ENCODE results near the gene MYBL2.
"Not testable (repeated sequence)": the region's sequence is repeated elsewhere in the genome, so short reads cannot be mapped to it uniquely, and the experiment has no call there.

Gene MYBL2

DNA sequence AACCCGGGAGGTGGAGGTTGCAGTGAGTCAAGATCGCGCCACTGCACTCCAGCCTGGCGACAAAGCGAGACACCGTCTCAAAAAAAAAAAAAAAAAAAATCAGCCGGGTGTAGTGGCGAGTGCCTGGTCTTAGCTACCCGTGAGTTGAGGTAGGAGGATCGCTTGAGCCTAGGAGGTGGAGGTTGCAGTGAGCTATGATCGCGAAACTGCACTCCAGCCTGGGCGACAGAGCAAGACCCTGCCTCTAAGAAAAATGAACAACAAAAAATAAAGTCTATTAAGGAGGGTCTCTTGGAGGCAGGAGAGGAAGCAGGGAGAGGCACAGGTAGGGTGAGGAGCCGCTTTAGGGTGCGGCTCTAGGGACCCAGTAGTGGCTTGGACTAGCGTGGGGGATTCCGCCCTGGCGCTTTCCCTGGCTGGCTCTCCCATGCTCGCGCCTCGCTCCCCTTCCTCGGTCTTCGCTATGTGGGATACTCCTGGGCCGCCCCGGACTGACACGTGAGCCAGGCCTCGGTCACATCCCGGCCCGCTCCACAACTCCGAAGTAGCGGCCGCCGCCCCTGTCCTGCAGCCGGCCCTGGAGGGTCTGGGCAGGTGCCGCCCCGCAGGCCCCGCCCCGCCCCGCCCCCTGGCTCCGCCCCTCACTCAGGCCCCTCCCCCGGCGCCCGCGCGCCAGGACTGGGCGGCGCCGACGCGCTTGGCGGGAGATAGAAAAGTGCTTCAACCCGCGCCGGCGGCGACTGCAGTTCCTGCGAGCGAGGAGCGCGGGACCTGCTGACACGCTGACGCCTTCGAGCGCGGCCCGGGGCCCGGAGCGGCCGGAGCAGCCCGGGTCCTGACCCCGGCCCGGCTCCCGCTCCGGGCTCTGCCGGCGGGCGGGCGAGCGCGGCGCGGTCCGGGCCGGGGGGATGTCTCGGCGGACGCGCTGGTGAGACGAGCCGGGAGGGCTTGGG, at the start of gene MYBL2:
MYBL2 (plus strand) TSS at position 739 of the 953 bp plus-strand sequence; CDS start at position 909, 170 bp downstream.
- peak; percentile 38 for DNase-seq (ENCODE audit: low read depth)

DNA sequence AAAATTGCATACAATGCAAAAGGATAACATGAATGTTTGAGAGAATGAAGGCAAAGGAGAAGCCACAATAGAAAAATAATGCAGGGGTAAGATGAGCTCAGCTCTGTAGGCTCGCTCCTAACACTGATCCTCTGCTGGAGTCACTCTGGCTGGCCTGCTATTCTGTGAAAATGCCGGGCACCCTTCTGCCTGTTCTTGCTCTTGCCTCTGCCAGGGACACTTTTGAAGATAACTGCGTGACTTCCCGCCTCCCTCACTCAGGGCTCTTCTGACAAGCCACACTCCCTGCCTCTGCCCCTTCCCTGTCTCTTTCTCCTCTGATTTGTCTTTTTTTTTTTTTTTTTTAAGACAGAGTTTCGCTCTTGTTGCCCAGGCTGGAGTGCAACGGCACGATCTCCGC, 35.3 kb upstream of the MYBL2 start:
- no peak for DNase-seq (ENCODE audit: low read depth)

DNA sequence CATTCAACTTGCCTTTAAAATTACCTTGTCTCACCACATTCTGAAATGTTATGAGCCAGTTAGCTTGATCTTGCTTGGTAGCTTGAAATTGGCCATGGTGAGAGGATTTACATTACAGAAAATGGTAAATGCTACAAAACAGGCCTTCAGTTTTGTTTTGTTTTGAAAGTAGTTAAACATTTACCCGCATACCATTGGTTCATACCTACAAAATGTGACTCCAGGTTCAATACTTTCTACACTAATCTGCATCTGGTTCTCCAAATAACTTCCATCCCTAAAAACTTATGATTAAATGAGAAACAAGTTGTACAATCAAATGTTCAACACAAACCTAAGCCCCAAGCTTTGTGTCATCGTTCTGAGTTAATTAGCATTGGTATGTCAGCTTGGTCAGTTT, 30.5 kb upstream of the MYBL2 start:
- no peak for DNase-seq (ENCODE audit: low read depth)

DNA sequence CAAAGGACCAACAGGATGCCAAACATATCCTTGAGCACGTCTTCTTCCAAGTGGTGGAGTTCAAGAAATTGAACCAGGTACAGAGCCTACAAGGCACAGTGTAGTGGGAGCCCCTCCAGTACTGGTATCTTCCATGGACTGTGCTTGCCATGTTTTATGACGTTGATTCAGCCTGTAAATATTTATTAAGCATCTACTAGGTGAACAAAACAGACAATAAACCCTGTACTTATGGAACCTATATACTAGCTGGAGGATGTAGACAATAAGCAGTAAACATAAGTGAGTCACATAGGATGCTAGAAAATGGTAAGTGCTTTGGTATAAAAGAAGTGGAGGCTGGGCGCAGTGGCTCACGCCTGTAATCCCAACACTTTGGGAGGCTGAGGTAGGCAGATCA, 24.4 kb upstream of the MYBL2 start:
- no peak for DNase-seq (ENCODE audit: low read depth)

DNA sequence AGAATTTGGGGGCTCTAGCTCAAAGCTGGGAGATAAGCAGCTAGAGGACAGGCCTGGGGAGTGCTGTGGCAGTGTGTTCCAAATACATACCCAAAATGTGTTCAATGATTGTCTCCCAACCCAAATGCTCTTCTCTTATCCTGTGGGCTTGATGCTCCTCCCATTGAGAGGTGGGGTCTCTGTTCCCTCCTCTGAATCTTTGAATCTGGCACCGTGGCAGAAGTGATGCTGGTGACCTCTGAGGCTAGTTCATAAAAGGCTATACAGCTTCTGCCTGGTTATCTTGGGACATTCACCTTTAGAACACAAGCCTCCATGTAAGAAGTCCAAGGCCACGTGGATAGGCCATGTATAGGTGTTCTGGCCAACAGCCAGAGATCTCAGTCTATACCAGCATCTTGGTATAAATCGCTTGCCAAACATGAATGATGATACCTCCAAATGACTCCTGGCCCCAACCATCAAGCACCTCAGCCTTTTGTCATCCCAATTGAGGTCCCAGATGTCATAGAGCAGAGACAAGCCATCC, 15.9 kb upstream of the MYBL2 start:
- no peak for DNase-seq (ENCODE audit: low read depth)

DNA sequence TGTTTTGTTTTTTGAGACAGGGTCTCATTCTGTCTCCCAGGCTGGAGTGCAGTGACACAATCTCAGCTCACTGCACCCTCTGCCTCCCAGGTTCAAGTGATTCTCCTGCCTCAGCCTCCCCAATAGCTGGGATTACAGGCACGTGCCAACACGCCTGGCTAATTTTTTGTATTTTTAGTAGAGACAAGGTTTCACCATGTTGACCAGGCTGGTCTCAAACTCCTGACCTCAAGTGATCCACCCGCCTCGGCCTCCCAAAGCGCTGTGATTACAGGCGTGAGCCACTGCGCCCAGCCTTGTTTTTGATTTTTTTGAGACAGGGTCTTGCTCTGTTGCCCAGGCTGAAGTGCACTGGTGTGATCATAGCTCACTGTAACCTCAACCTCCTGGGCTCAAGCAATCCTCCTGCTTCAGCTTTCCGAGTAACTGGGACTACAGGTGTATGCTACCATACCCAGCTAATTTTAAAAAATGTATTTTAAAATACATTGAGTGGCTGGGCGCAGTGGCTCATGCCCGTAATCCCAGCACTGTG, 15.2 kb upstream of the MYBL2 start:
- not testable (repeated sequence) for DNase-seq (ENCODE audit: low read depth)

DNA sequence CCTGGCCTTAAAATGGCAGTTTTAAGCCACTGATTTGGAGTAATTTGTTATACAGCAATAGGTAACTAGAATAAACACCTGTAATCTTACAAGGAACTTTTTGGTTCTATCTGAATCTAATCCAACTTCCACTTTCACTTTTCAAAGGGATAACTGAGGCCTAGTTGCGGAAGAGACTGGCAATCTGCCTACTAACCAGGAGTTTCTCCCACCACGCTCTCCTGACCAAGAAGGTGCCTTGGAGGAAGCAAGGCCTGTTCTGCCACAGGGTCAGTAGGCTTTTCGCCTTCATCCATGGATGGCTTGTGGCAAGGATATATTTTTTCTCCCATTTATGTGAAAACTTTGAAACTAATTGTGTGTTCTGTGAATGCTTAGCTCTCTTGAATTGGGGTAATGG, 12.9 kb upstream of the MYBL2 start:
- no peak for DNase-seq (ENCODE audit: low read depth)

DNA sequence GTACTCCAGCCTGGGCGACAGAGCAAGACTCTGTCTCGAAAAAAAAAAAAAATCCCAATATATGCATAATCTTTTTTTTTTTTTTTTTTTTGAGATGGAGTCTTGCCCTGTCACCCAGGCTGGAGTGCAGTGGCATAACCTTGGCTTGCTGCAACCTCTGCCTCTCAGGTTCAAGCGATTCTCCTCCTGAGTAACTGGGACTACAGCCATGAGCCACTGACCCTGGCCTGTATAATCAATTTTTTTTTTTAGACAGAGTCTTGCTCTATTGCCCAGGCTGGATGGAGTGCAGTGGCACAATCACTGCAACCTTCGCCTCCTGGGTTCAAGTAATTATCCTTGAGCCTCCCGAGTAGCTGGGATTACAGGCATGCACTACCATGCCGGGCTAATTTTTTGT, 11.7 kb upstream of the MYBL2 start:
- not testable (repeated sequence) for DNase-seq (ENCODE audit: low read depth)

DNA sequence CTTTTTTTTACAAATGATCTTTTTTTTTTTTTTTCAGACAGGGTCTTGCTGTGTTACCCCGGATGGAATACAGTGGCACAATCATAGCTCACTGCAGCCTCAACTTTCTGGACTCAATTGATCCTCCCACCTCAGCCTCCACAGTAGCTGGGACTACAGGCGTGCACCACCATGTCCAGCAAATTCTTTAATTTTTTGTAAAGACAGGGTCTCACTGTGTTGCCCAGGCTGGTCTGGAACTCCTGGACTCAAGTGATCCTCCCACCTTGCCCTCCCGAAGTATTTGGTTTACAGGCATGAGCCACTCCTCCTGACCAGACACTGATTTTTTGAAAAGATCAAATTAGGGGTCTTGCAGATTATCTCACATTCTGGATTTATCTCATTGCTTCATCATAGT, 11.0 kb upstream of the MYBL2 start:
- DNase-seq (ENCODE audit: low read depth), result no peak

DNA sequence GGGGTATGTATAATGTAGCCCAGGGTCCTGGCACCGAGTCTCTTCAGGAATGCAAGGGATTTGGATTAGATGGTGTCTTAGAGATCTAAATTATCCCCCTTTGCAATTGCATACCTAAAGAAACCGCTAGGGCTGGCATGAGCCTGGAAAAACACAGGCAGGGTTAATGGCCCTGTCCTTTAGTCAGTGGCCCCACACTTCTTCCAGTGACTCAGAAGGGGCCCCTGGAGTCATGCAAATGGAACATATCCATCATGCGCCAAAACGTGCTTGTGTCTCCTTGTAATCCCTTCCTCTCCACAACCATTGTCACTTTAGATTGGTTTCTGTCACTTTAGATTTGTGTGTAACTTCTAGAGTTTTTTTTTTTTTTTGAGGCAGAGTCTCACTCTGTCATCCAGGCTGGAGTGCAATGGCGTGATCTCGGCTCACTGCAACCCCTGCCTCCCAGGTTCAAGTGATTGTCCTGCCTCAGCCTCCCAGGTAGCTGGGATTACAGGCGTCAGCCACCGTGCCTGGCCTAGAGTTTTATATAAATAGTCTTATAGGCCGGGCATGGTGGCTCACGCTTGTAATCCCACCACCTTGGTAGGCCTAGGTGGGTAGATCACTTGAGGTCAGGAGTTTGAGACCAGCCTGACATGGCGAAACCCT, 8.7 kb upstream of the MYBL2 start:
- peak; percentile 18 for DNase-seq (ENCODE audit: low read depth)

DNA sequence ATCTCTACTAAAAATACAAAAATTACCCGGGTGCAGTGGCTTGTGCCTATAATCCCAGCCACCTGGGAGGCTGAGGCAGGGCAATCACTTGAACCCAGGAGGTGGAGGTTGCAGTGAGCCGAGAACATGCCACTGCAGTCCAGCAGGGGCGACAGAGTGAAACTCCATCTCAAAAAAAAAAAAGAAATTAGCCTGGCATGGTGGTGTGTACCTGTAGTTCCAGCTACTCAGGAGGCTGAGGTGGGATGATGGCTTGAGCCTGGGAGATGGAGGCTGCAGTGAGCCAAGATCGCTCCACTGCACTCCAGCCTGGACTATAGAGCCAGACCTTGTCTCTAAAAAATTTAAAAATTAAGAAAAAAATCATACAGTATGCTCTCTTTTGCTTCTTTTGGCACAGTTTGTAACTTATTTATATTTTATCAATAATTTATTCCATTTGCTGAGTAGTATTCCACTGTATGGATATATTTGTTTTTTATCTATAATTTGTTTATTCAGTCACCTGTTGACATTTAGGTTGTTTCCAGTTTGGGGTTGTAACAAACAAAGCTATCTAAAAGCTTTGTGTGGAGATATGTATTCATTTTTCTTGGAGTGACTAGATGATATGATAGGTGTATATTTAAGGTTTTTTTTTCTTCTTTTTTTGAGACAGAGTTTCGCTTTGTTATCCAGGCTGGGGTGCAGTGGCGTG, 8.0 kb upstream of the MYBL2 start:
- no peak for DNase-seq (ENCODE audit: low read depth)

DNA sequence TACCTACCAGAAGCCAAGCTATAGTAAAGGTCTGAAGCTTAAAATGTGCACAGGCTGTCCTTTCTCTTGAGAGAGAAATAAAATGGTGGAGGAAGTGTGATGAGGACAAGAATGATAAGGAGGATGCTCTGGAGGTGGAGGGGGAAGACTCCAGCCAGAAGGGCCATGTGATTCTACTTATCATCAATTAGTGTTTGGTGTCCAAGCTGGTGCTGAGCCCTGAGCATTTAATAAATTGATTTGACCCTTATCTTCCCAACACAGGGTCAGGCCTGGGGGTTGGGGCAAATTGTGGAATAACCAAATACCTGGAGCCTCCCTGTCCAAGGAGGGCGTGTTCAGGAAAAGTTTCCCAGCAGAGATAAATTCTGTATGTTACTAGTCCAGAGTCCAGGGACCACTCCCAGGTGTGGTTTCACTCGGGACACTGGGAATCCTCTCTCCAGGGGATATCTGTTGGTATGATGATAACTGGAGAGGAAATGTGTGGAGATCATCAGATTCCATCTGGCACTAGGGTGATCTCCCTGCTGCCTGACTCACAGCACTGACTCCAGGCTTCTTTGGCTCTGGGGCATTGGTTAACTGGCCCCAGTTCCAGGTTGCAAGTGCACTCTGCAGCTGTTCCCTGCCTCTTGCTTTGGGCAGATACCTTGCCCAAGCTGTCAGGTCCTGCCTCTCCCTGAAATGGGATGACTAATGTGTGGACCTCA, 3.8 kb upstream of the MYBL2 start:
- DNase-seq (ENCODE audit: low read depth), result no peak

DNA sequence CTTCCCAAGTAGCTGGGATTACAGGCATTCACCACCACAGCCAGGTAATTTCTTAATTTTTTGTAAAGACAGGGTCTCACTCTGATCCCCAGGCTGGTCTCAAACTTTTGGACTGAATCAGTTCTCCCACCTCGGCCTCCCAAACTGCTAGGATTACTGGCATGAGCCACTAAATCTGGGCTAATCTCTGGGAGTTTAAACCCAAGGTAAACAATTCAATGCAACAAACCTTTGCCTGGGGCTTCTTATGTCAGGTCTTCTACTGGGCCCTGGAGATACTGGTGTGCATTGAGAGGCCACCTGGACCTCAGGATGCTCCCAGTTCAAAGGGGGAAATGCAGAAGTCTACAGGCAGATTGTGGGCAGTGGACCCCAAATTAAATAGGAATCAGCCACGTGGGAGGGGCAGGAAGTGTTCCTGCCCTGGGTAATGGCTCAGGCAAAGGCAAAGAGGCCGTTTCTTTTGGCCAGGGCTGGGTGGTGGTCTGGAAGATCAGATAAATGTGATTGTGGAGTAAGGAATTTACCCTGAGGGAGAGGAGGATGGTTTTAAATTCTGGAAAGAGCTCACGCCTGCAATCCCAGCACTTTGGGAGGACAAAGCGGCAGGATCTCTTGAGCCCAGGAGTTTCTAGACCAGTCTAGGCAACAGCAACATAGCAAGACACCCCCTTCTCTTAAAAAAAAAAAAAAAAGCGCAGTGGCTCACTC, 1.3 kb upstream of the MYBL2 start:
- no peak for DNase-seq (ENCODE audit: low read depth)

DNA sequence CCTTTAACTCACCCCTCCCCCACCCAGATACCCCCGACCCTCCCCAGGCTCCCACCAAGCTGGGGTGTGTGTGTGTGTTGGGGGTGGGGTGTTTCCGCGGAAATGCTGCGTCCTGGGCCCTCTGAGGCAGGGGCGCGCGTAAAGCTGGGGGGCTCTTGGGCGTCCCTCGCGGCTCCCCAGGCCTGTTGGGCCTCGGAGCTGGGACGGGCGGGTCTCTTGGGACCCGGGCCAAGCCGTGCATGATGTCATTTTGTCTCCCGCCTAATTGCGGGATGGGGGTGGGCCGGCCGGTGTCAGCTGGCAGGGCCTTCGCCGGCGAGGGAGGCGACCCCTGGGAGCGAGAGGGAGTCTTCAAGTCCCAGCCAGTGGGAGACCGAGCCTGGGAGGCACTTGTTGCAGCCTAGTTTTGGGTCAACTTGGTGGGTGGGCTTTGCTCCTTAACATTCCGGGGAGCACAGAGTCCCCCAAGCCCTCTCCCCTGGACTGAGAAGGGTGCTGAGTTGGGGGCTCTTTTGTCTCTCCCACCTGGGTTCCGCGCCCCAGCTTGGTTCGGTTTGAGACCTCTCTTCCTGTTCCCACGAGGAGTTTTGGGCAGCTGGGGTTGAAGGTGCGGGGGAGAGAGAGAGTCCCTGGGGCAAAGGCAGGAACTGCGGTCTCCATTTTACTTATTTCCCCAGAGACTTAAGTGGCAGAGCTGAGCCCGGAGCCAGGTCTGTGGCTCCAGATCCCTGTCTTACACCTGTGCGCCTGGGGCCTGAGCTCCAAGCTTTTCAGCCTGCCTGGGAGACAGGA, 623 bp downstream of the MYBL2 start:
- DNase-seq (ENCODE audit: low read depth), result no peak

DNA sequence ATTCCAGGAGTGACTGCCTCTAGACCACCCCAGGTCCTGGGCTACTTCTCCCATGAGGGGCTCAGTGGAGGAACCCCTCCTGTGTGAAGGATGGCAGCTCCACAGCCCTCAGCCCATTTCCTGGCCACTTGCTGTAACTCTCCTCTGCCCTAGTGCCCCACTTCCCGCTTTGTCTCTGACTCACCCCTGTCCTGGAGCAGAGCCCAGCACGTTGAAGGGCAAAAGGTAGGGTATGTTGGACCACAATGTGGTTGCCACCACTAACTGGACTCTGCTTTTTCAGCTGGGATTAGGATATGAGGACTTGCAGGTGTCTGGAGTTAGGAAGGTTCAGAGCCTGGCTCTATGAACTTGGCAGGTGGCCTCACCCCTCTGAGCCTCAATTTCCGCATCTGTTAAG, 2.4 kb downstream of the MYBL2 start:
- DNase-seq (ENCODE audit: low read depth), result no peak

DNA sequence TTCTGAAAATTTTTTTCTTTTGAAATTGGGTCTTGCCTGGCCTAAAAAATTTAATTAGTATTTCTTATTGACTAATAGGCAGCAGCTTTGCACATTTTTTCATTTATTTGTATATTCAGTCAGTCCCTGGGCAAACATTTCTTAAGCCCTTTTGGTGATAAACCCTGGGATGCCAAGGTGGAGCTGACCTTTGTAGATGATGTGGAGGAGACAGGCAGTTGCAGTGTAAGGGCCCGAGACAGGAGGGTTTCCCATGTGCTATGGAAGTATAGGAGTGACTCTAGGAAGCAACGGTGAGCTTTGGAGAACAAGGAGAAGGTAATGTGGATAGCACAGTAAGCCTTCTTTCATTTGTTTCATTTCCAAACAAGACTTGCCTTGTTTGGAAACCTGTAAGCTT, 3.5 kb downstream of the MYBL2 start:
- no peak for DNase-seq (ENCODE audit: low read depth)

DNA sequence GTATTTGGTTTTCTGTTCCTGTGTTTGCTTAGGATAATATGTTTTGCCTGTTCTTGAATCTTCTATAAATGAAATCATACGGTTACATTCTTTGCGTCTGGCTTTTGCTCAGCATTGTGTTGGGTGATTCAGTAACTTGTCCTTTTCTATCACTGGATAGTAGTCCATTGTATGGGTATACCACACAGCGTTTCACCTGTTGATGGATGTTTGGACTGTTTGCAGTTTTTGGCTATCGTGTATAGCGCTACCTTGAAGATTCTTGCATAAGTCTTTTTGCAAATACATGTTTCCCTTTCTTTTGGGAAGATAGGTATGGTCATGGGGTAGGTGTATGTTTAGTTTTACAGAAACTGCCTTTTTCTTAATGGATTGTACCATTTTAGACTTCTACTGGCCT, 9.5 kb downstream of the MYBL2 start:
- no peak for DNase-seq (ENCODE audit: low read depth)

DNA sequence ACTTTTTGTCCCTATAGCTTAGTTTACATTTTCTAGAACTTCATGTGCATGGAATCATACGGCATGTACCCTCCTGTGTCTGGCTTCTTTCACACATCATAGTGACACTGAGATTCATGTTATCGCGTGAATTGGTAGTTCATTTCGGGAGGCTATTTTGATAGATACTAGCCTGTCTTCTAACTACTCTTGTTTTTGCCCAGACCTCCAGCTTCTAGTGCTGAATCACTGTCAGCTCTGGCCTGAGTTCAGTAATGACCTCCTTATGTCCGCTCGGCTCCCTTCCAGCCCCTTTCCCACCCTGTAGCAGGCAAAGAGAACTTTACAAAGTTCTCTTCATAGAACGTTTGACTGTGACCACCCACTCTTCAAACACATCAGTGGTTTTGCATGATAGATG, 14.1 kb downstream of the MYBL2 start:
- DNase-seq (ENCODE audit: low read depth), result no peak

DNA sequence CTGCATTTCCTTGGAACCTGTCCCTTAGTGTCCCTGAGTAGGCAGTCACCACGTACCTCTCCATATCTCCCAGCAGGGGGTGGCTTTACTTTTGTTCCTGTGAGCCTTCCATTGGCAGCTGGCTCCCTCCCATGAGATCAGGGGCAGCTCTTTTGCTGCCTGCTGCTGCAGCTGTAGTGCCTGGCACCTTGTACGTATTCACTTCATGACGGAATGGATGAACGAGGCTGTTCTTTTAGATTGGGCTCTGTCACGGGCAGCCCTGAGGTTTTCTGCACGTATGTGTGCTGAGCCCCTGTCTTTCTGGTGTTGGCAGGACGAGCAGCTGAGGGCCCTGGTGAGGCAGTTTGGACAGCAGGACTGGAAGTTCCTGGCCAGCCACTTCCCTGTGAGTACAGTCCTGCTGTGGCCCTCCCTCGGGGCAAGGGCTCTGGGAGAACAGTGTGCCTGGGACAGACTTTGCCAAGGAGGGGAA, 14.6 kb downstream of the MYBL2 start:
- DNase-seq (ENCODE audit: low read depth), result no peak

DNA sequence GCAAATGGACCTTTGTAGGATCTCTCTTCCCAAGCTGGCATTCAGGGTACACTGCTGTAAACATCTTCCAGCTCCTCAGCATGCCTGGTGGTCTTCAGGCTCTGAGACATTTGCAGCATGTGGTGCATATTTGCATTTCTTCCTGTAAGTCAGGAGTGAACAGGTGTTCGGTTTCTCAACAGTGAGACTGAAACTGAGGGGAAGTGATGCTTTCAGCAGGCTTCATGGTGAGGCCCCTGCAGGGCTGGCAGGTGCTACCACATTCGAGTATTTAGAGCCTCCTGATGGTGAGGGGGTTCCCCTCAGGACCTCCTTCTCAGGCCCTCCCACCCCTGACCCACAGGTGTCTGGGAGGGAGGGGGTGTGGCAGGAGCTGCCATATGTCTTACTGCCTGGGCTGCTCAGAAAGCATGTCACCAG, 15.1 kb downstream of the MYBL2 start:
- no peak for DNase-seq (ENCODE audit: low read depth)

Data from stimulated activated CD4-positive, alpha-beta T cell treated with anti-CD3 and anti-CD28 coated beads, Interleukin-2, amount 100 ng/mL, for 4 hours (primary cell).